Gastroesophageal sphincter (tissue), 4 donors: Measurements from ENCODE around the gene INCENP. TPM values are rescaled to one million over a fixed set of nuclear protein-coding genes. Genes with fewer than 3 reads are reported as not detected.

ENCODE experiments used
- ATAC-seq: fragments of 150-250 bp; one replicate; pipeline ENCODE4 v1.9.1; 2016; ENCODE audit warnings: mild to moderate bottlenecking, moderate library complexity
- H3K27ac ChIP-seq, 4 donors: fragments of 200-600 bp; sonication (generic) in 3 of 4; 1 replicate in 3 of 4; 2 replicates in 1 of 4; pipeline ENCODE4 v1.5.1; 2016 to 2019
- H3K27me3 ChIP-seq: fragments of 200-600 bp; sonication (generic); one replicate; pipeline ENCODE4 v1.5.1; 2019
- H3K36me3 ChIP-seq, 2 donors: fragments of 200-600 bp; sonication (generic); one replicate each; pipeline ENCODE4 v1.5.1; 2019; ENCODE audit warnings: control low read depth in 1 of 2
- H3K4me1 ChIP-seq, 3 donors: fragments of 200-600 bp; sonication (generic); 1 replicate in 2 of 3; 2 replicates in 1 of 3; pipeline ENCODE4 v1.5.1; 2016 to 2019; ENCODE audit warnings: control low read depth in 2 of 3
- H3K4me3 ChIP-seq, 2 donors: fragments of 200-600 bp; sonication (generic); one replicate each; pipeline ENCODE4 v1.5.1; 2019; ENCODE audit warnings: mild to moderate bottlenecking in 1 of 2, moderate library complexity in 1 of 2
- H3K9me3 ChIP-seq, 3 donors: fragments of 200-600 bp; sonication (generic); one replicate each; pipeline ENCODE4 v1.5.1; 2017 to 2019; ENCODE audit warnings: control low read depth in 2 of 3
- EP300 ChIP-seq: sonication (generic); formaldehyde crosslinking; IDR thresholded peaks from one replicate; pipeline ENCODE4 v1.6.1; 2017; ENCODE audit warnings: antibody characterized with exemption, mild to moderate bottlenecking
- POLR2A ChIP-seq, 2 donors: fragments of 450-650 bp; IDR thresholded peaks; one replicate each; pipeline ENCODE4 v1.6.1; 2017; ENCODE audit warnings: antibody characterized with exemption in 2 of 2, mild to moderate bottlenecking in 2 of 2, moderate library complexity in 1 of 2
- POLR2AphosphoS5 ChIP-seq: sonication (generic); formaldehyde crosslinking; IDR thresholded peaks from one replicate; pipeline ENCODE4 v1.6.1; 2017; ENCODE audit warnings: antibody characterized with exemption
- WGBS, 2 donors: methylation state at CpG; one replicate each; pipeline ENCODE4 v1.1.5; 2018; ENCODE audit warnings: low coverage in 1 of 2; 5-methylcytosine and 5-hydroxymethylcytosine counted together
- total RNA-seq, 4 donors: library from RNA; depleted of rRNA; stranded (reverse); fragments of >200 nt; gene quantifications; one replicate each; pipeline ENCODE4 v1.1.0, GENCODE V29; 2016
- TF ChIP-seq, protein P1 (sequence below), 4 experiments: fragments of 200-600 bp in 2 of 4; fragments of 450-650 bp in 2 of 4; sonication (generic) in 1 of 4; IDR thresholded peaks; one replicate each; pipeline ENCODE4 v1.5.1; 2017 to 2019; ENCODE audit warnings: antibody characterized with exemption in 4 of 4, mild to moderate bottlenecking in 2 of 4, moderate library complexity in 2 of 4

INCENP gene
- total RNA-seq, 4 donors from 2014 or later: 10.5 to 28.3 (median 16.8) TPM

DNA sequence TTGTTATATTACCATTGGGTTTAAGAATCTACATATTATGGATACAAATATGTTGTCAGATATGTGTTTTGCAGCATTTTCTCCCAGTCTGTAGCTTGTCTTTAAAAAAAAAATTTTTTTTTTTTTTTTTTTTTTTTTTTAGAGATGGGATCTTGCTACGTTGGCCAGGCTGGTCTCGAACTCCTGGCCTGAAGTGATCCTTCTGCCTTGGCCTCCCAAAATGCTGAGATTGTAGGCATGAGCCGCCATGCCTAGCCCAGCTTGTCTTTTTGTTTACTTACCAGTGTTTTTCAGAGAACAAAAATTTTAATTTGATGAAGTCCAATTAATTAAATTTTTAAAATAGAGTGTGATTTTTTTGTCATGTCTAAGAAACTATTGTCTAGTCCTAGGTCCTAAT lies 29.8 kb downstream of the INCENP start:
- TF ChIP-seq EP300 (no peak), POLR2A (IDR thresholded peaks at IDR 0.05) (no peak), POLR2AphosphoS5 (no peak)
- TF ChIP-seq, protein P1, sequence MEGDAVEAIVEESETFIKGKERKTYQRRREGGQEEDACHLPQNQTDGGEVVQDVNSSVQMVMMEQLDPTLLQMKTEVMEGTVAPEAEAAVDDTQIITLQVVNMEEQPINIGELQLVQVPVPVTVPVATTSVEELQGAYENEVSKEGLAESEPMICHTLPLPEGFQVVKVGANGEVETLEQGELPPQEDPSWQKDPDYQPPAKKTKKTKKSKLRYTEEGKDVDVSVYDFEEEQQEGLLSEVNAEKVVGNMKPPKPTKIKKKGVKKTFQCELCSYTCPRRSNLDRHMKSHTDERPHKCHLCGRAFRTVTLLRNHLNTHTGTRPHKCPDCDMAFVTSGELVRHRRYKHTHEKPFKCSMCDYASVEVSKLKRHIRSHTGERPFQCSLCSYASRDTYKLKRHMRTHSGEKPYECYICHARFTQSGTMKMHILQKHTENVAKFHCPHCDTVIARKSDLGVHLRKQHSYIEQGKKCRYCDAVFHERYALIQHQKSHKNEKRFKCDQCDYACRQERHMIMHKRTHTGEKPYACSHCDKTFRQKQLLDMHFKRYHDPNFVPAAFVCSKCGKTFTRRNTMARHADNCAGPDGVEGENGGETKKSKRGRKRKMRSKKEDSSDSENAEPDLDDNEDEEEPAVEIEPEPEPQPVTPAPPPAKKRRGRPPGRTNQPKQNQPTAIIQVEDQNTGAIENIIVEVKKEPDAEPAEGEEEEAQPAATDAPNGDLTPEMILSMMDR (IDR thresholded peaks at IDR 0.05): no peak
- no peak overlapping the region for H3K4me3 ChIP-seq
- peaks cover 0 to 46% of the 10 kb centered on the region in 2 donors for H3K36me3 ChIP-seq
- ATAC-seq: no peak
- H3K4me1 ChIP-seq: peaks cover 0 to 6% (median 0%) of the 10 kb centered on the region in 3 donors
- no peaks in the 10 kb centered on the region for H3K27me3 ChIP-seq
- 67 to 74% methylated on average over 3 of the region's 3 CpGs for whole genome bisulfite sequencing, 2 donors
- H3K27ac ChIP-seq: no peak overlapping the region
- H3K9me3 ChIP-seq: no peaks in the 10 kb centered on the region

DNA sequence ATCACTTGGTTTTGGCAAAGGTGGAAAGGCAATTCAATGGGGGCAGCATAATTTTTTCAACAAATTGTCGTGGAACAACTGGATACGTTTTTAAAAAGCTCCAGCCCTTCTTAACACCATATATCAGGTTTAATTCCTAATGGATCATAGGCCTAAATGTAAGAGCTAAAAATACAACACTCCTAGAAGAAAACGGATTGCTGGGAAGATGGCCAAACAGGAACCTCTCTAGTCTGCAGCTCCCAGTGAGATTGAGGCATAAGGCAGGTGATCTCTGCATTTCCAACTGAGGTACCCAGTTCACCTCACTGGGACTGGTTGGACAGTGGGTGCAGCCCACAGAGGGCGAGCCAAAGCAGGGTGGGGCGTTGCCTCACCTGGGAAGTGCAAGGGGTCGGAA lies 33.8 kb downstream of the INCENP start:
- no peak for ATAC-seq
- 22 to 44% methylated on average over 3 to 5 of the region's 6 CpGs for WGBS, 2 donors
- peaks cover 0 to 6% of the 10 kb centered on the region in 2 donors for H3K36me3 ChIP-seq

GRCh38 chr11:62166371-62166770 lies 42.6 kb downstream of the INCENP start:
- 40 to 63% methylated on average over 2 to 5 of the region's 10 CpGs for WGBS, 2 donors

More for the DNA sequence above, 33.8 kb downstream of the INCENP start:
- Histone ChIP-seq H3K4me3 (no peak overlapping the region), H3K27me3 (no peaks in the 10 kb centered on the region), H3K4me1 (peaks cover 0 to 6% (median 0%) of the 10 kb centered on the region in 3 donors), H3K27ac (no peak overlapping the region), H3K9me3 (no peaks in the 10 kb centered on the region)
- TF ChIP-seq POLR2AphosphoS5: no peak
- TF ChIP-seq, protein P1 (IDR thresholded peaks at IDR 0.05): no peak
- TF ChIP-seq EP300: no peak
- TF ChIP-seq POLR2A (IDR thresholded peaks at IDR 0.05): no peak

DNA sequence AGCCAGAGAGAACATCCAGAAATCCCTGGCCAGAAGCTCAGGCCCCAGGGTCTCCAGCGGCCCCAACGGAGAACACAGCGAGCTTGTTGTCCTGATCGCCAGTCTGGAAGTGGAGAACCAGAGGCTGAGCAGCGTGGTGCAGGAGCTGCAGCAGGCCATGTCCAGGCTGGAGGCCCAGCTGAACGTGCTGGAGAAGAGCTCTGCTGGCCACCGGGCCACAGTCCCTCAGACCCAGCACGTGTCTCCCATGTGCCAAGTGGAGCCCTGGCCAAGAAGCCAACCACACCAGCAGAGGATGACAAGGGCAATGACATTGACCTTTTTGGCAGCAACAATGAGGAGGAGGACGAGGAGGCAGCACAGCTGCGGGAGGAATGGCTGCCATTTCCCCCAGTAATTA lies 45.6 kb downstream of the INCENP start:
- Histone ChIP-seq H3K4me3 (no peak overlapping the region), H3K27ac (no peak overlapping the region), H3K36me3 (no peaks in the 10 kb centered on the region), H3K9me3 (no peaks in the 10 kb centered on the region), H3K27me3 (peaks cover 33% of the 10 kb centered on the region), H3K4me1 (peaks cover 0 to 7% (median 0%) of the 10 kb centered on the region in 3 donors)
- no peak for ATAC-seq
- 54 to 78% methylated on average over 2 to 4 of the region's 10 CpGs for WGBS, 2 donors
- TF ChIP-seq, protein P1 (IDR thresholded peaks at IDR 0.05): no peak
- TF ChIP-seq POLR2AphosphoS5: no peak
- TF ChIP-seq EP300: no peak
- no peak for TF ChIP-seq POLR2A (IDR thresholded peaks at IDR 0.05)

More at GRCh38 chr11:62166371-62166770, 42.6 kb downstream of the INCENP start:
- Histone ChIP-seq H3K27ac (no peak overlapping the region), H3K9me3 (no peaks in the 10 kb centered on the region), H3K4me1 (peaks cover 0 to 4% (median 0%) of the 10 kb centered on the region in 3 donors), H3K27me3 (peaks cover 16% of the 10 kb centered on the region), H3K4me3 (no peak overlapping the region), H3K36me3 (no peaks in the 10 kb centered on the region)
- ATAC-seq: no peak
- TF ChIP-seq, protein P1 (IDR thresholded peaks at IDR 0.05): no peak
- TF ChIP-seq POLR2AphosphoS5 (no peak), EP300 (no peak), POLR2A (IDR thresholded peaks at IDR 0.05) (no peak)

DNA sequence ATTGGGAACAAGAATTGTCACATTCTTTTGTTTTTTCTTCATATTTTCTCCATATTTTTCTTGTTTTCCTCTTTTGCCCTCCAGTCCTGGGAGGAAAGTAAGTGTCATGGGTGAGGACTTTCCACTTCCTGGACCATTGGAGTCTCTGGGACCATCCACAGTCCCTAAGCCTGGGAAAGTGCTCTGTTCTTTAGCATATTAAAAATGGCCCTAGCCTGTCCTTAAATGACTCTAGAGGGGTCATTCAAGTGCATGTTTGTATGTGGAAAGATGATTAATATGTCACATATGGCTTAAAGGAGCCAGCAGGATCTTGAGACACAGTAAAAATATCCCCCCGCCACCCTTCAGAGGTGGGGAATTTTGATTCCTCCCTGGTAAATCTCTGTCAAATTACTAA lies 46.1 kb downstream of the INCENP start:
- H3K9me3 ChIP-seq: no peaks in the 10 kb centered on the region
- ATAC-seq: no peak
- 50 to 88% methylated on average over 1 of the region's 1 CpG for WGBS, 2 donors

More for the DNA sequence above, 46.1 kb downstream of the INCENP start:
- no peak overlapping the region for H3K27ac ChIP-seq
- H3K36me3 ChIP-seq: no peaks in the 10 kb centered on the region
- peaks cover 0 to 7% (median 0%) of the 10 kb centered on the region in 3 donors for H3K4me1 ChIP-seq
- no peak for TF ChIP-seq EP300
- peaks cover 37% of the 10 kb centered on the region for H3K27me3 ChIP-seq
- H3K4me3 ChIP-seq: no peak overlapping the region
